KMS-11 (cell line): ENCODE measurements around the gene SNTG2.

Experiments used
- H2AFZ ChIP-seq: fragments of 200-600 bp; sonication (generic); 2 replicates; pipeline ENCODE4 v1.6.1; 2016; ENCODE audit warnings: antibody characterized with exemption, mixed run types, low read depth
- H3K27ac ChIP-seq: fragments of 200-600 bp; sonication (generic); 2 replicates; pipeline ENCODE4 v1.6.1; 2016; ENCODE audit warnings: mild to moderate bottlenecking, mixed run types
- H3K27me3 ChIP-seq: fragments of 200-600 bp; sonication (generic); 2 replicates; pipeline ENCODE4 v1.6.1; 2017; ENCODE audit warnings: mild to moderate bottlenecking, low read depth, mixed run types, moderate library complexity; ENCODE audit not compliant: insufficient read depth
- H3K36me3 ChIP-seq: fragments of 200-600 bp; sonication (generic); 2 replicates; pipeline ENCODE4 v1.6.1; 2017; ENCODE audit warnings: mild to moderate bottlenecking, mixed run types; ENCODE audit not compliant: insufficient read depth
- H3K4me1 ChIP-seq: fragments of 200-600 bp; sonication (generic); 2 replicates; pipeline ENCODE4 v1.6.1; 2016; ENCODE audit warnings: mild to moderate bottlenecking, low read depth, mixed run types; ENCODE audit not compliant: poor library complexity, severe bottlenecking
- H3K4me2 ChIP-seq: fragments of 200-600 bp; sonication (generic); 2 replicates; pipeline ENCODE4 v1.7.0; 2016; ENCODE audit warnings: mild to moderate bottlenecking, mixed run types
- H3K4me3 ChIP-seq: fragments of 200-600 bp; sonication (generic); IDR thresholded peaks from 2 replicates; pipeline ENCODE4 v1.6.1; 2017; ENCODE audit warnings: low read depth, low read length, mixed read lengths; ENCODE audit not compliant: insufficient read depth
- H3K79me2 ChIP-seq: fragments of 200-600 bp; sonication (generic); 2 replicates; pipeline ENCODE4 v1.6.1; 2016; ENCODE audit warnings: low read depth, mixed run types; ENCODE audit not compliant: insufficient read depth
- H3K9ac ChIP-seq: fragments of 200-600 bp; sonication (generic); 2 replicates; pipeline ENCODE4 v1.6.1; 2016; ENCODE audit warnings: mild to moderate bottlenecking, mixed run types
- H4K20me1 ChIP-seq: fragments of 200-600 bp; sonication (generic); 2 replicates; pipeline ENCODE4 v1.6.1; 2016; ENCODE audit warnings: mild to moderate bottlenecking, mixed run types; ENCODE audit not compliant: insufficient read depth
- TF ChIP-seq, protein P1 (sequence below): fragments of 200-600 bp; sonication (generic); conservative IDR thresholded peaks from 2 replicates; pipeline ENCODE4 v1.6.1; 2017; ENCODE audit warnings: low read depth, mild to moderate bottlenecking, antibody characterized with exemption, low read length, moderate library complexity, mixed read lengths

Gene SNTG2

GRCh38 chr2:951224-952006 lies 766 bp downstream of the SNTG2 start:
- H3K36me3 ChIP-seq = no peaks in the 10 kb centered on the region
- no peaks in the 10 kb centered on the region for H4K20me1 ChIP-seq
- H3K79me2 ChIP-seq = no peaks in the 10 kb centered on the region
- TF ChIP-seq, protein P1, sequence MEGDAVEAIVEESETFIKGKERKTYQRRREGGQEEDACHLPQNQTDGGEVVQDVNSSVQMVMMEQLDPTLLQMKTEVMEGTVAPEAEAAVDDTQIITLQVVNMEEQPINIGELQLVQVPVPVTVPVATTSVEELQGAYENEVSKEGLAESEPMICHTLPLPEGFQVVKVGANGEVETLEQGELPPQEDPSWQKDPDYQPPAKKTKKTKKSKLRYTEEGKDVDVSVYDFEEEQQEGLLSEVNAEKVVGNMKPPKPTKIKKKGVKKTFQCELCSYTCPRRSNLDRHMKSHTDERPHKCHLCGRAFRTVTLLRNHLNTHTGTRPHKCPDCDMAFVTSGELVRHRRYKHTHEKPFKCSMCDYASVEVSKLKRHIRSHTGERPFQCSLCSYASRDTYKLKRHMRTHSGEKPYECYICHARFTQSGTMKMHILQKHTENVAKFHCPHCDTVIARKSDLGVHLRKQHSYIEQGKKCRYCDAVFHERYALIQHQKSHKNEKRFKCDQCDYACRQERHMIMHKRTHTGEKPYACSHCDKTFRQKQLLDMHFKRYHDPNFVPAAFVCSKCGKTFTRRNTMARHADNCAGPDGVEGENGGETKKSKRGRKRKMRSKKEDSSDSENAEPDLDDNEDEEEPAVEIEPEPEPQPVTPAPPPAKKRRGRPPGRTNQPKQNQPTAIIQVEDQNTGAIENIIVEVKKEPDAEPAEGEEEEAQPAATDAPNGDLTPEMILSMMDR = no peak
- H3K27ac ChIP-seq = no peak overlapping the region
- H3K9ac ChIP-seq = no peak overlapping the region
- peaks cover 14% of the 10 kb centered on the region for H3K27me3 ChIP-seq
- no peak overlapping the region for H2AFZ ChIP-seq
- no peak overlapping the region for H3K4me2 ChIP-seq
- no peak overlapping the region for H3K4me3 ChIP-seq
- H3K4me1 ChIP-seq = peaks cover 7% of the 10 kb centered on the region

- H3K79me2 ChIP-seq = no peaks in the 10 kb centered on the region
- H3K4me2 ChIP-seq = no peak overlapping the region
- no peak overlapping the region for H3K4me3 ChIP-seq
- H3K36me3 ChIP-seq = no peaks in the 10 kb centered on the region
- TF ChIP-seq, protein P1 = no peak
- H2AFZ ChIP-seq = no peak overlapping the region
- H4K20me1 ChIP-seq = no peaks in the 10 kb centered on the region
- H3K27me3 ChIP-seq = peaks cover 14% of the 10 kb centered on the region
- no peak overlapping the region for H3K27ac ChIP-seq
- no peak overlapping the region for H3K9ac ChIP-seq
- no peaks in the 10 kb centered on the region for H3K4me1 ChIP-seq
These were observed 2.8 kb downstream of the SNTG2 start for GRCh38 chr2:953408-953807.

DNA sequence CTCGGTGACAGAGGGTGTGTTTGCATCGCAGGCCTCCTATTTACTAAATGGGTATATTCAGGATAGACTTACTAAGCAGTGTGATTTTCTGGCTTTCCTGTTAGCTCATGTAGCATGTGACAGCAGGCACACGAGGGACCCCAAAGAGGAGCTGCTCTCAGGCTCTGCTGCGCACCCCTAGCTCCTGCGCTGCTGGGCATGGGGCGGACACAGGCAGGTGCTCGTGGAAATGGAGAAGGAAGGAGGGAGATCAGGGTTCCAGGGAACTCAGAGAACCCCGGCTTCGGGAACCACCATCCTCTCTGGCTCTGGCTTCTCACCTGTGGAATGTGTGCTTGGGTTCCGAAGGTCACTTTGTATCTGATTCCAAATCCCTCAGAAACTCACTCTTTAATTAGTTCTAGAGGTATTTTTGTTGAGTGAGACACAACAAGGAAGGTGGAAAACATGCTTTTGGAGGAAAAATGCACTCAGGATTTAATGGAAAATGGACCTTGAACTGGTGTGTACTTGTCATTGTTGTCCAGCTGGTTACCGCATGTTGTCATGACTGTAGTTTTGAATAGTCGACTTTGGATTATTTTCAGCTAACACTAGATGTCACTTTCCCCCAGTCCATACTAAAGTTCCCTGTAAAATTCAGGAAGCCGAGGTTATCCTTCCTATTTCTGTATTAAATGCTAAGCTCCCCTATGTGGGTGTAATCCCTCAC lies 3.5 kb downstream of the SNTG2 start:
- Histone ChIP-seq H3K27ac (no peak overlapping the region), H3K9ac (no peak overlapping the region), H3K36me3 (no peaks in the 10 kb centered on the region), H3K79me2 (no peaks in the 10 kb centered on the region), H3K27me3 (peaks cover 7% of the 10 kb centered on the region), H3K4me1 (no peaks in the 10 kb centered on the region), H4K20me1 (no peaks in the 10 kb centered on the region), H2AFZ (no peak overlapping the region), H3K4me3 (no peak overlapping the region), H3K4me2 (no peak overlapping the region)
- TF ChIP-seq, protein P1 = no peak

- no peaks in the 10 kb centered on the region for H3K79me2 ChIP-seq
- H3K4me2 ChIP-seq = no peak overlapping the region
- no peak overlapping the region for H3K27ac ChIP-seq
- no peaks in the 10 kb centered on the region for H3K36me3 ChIP-seq
- no peak overlapping the region for H2AFZ ChIP-seq
- no peaks in the 10 kb centered on the region for H3K4me1 ChIP-seq
- no peak overlapping the region for H3K9ac ChIP-seq
- H3K4me3 ChIP-seq = no peak overlapping the region
- peaks cover 2% of the 10 kb centered on the region for H3K27me3 ChIP-seq
- TF ChIP-seq, protein P1 = no peak
- no peaks in the 10 kb centered on the region for H4K20me1 ChIP-seq
These were observed 4.0 kb downstream of the SNTG2 start for GRCh38 chr2:954687-955000.
